Epithelial cell of esophagus (primary cell): ENCODE measurements around the gene TANC2.
A peak's percentile ranks its signal among the peaks of the same experiment; 100 is the strongest.

Experiments
- DNase-seq: peaks from one replicate; pipeline ENCODE4 v3.0.0; 2010; ENCODE audit warnings: low read depth
- H3K4me3 ChIP-seq: 2 replicates; pipeline ENCODE4 v1.5.1; 2011; ENCODE audit warnings: mild to moderate bottlenecking, low read length, control low read depth
- TF ChIP-seq, protein P1 (sequence below): IDR thresholded peaks from 2 replicates; pipeline ENCODE4 v1.5.1; 2011; ENCODE audit warnings: low read depth, mild to moderate bottlenecking, low read length, control low read depth, inconsistent platforms; ENCODE audit not compliant: insufficient read depth; ENCODE audit errors: missing control alignments

The TANC2 gene

GRCh38 chr17:62925267-62925836, 40.7 kb upstream of the TANC2 start:
- no peak overlapping the region for H3K4me3 ChIP-seq
- no peak for DNase-seq
- TF ChIP-seq, protein P1, sequence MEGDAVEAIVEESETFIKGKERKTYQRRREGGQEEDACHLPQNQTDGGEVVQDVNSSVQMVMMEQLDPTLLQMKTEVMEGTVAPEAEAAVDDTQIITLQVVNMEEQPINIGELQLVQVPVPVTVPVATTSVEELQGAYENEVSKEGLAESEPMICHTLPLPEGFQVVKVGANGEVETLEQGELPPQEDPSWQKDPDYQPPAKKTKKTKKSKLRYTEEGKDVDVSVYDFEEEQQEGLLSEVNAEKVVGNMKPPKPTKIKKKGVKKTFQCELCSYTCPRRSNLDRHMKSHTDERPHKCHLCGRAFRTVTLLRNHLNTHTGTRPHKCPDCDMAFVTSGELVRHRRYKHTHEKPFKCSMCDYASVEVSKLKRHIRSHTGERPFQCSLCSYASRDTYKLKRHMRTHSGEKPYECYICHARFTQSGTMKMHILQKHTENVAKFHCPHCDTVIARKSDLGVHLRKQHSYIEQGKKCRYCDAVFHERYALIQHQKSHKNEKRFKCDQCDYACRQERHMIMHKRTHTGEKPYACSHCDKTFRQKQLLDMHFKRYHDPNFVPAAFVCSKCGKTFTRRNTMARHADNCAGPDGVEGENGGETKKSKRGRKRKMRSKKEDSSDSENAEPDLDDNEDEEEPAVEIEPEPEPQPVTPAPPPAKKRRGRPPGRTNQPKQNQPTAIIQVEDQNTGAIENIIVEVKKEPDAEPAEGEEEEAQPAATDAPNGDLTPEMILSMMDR: no peak

DNA sequence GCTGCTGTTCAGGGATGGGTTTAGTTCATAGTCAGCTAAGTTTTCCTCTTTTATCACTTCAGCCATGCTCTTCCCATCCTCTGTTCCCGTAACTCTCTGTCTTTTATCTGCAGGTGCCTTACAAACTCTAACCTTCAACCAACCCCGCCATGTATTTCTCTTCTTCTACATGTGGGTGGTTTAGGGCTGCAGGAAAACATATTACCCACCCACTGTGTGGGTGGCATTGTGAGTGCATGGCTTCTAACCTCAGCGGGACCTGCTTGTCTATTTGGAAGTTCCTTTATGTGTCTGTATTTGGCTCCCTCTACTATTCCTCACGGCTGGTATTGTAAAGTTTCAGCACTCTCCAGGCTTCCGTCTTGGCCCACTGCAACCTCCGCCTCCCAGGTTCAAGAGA, 39.0 kb upstream of the TANC2 start:
- no peak for DNase-seq
- TF ChIP-seq, protein P1: no peak
- H3K4me3 ChIP-seq: no peak overlapping the region

DNA sequence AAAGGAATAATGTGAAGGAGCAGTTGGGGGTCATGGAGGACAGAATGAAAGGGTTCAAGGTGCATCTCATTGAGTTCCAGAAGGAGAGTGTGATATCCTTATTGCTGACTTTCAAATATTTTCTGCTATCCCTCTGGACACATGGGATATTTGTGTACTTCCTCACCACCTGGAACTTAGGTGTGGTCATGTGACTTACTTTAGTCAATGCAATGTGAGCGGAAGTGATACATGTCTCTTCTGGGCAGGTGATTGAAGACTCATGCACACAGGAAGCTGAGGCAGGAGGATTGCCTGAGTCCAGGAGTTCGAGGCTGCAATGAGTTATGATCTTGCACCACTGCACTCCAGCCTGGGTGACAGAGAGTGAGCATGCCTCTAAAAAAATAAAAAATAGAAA, 36.7 kb upstream of the TANC2 start:
- TF ChIP-seq, protein P1: no peak
- DNase-seq: peak; percentile 40
- no peak overlapping the region for H3K4me3 ChIP-seq

DNA sequence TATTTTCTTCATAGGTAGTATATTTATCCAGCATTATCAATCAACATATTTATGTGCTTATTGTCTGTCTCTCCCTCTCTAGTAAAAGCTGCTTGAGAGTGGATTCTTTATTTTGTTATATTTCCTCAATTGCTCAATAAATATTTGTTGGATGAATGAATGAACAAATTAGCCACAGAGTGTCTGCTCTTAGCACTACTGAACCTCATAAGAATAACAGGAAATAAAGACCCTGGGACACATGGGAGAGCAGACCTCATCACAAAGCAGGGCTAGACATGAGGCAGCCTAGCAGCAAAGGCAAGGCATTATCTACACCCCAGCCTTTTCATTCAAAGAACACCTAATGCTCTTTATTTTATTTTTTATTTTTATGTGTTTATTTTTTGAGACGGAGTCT, 34.9 kb upstream of the TANC2 start:
- TF ChIP-seq, protein P1: no peak
- DNase-seq: peak; percentile 10

DNA sequence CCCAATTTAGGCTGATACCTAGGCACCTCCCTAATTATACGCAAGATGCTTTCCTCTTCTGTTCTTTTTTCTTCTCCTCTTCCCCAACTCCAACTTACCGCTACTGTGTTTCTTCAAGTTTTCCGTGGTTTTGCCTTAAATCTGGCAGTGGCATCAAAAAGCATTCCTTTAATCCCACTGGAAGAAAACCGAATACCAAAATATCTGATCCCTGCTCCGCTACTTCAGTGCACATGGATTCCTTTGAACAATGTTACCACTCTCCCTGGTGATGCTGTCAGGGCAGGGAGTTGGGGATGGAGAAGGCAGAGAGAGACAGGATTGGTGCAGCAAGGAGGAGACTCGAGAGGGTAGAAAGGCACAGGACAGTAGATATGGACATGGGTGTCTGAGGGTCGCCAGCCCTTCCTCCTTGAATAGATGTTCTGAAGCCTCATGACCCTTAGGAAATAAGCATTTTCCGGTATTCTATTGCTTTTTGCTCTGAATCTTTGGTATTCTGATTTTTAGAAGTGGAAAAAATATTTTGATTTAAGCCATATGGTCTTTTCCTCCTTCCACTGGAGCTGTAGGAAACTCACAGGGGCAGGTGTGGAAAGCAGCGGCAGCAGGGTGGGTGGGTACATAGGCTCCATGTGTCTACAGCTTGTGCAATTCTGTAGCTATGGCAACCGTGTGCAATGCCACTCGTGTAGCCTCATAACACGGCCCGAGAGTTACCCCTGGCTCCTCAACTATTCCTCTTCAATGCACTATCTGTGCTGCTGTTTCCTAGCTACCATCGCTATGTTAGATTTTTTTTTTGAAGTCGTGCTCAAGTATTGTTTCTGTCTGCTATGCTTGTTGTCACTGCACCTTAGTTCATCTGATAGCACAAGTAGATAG, 32.3 kb upstream of the TANC2 start:
- no peak for DNase-seq
- H3K4me3 ChIP-seq: no peak overlapping the region
- TF ChIP-seq, protein P1: no peak

More for the DNA sequence above, 34.9 kb upstream of the TANC2 start:
- H3K4me3 ChIP-seq: no peak overlapping the region

DNA sequence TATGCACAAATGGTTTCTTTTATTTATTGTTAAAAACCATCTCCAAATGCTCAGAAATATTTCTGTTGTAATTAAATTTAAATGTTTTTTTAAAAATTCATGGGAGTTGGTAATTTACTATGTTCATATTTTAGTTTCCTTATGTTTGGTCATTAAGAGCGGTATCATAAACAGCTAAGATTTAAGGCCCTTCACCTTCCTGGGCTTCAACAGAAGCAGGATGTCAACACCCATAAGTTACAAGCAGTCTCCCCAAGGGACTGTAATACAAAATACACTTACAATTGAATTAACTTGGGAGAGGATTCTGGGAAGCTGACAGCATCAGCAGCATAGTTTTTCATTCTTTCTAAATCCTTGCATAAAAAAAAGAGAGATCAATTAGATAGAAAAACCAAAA, 30.9 kb upstream of the TANC2 start:
- no peak for DNase-seq
- no peak overlapping the region for H3K4me3 ChIP-seq
- TF ChIP-seq, protein P1: no peak
